PC-9 (cell line): ENCODE results near the gene TACC3. TPM values are rescaled to one million over a fixed set of nuclear protein-coding genes. Genes with fewer than 3 reads are reported as not detected.

Experiments
- BruUV-seq: library from RNA; stranded (reverse); fragments of 400-500 nt; replicated peaks from 2 replicates; lab custom pipeline; 2021; lab: Mats Ljungman, UMichigan
- CTCF ChIA-PET: fragments of 300-600 bp; sonication (Branson Sonifier 250); formaldehyde crosslinking; loops from one replicate; lab custom pipeline; 2022; ENCODE audit warnings: antibody characterized with exemption; lab: Charles Lee
- POLR2A ChIA-PET: fragments of 300-600 bp; sonication (Branson Sonifier 250); formaldehyde crosslinking; loops from one replicate; lab custom pipeline; 2022; ENCODE audit warnings: antibody characterized with exemption; ENCODE audit not compliant: unreplicated experiment; lab: Charles Lee
- DNase-seq, 2 experiments: peaks; one replicate each; pipeline versions ENCODE4 v3.0.0 to v3.0.0-alpha.2; 2015 to 2022; ENCODE audit warnings: mixed read lengths in 1 of 2
- H2AFZ ChIP-seq: fragments of 200-600 bp; sonication (generic); 2 replicates; pipeline ENCODE4 v1.8.1; 2017; ENCODE audit warnings: antibody characterized with exemption
- H3F3A ChIP-seq: fragments of 200-600 bp; sonication (generic); 2 replicates; pipeline ENCODE4 v1.8.1; 2017; ENCODE audit warnings: antibody characterized with exemption, mild to moderate bottlenecking, low read depth; ENCODE audit not compliant: insufficient read depth
- H3K27ac ChIP-seq: fragments of 200-600 bp; sonication (generic); 2 replicates; pipeline ENCODE4 v1.6.1; 2016; ENCODE audit warnings: mixed run types
- H3K27me3 ChIP-seq: fragments of 200-600 bp; sonication (generic); 2 replicates; pipeline ENCODE4 v1.6.1; 2016; ENCODE audit warnings: low read depth, mixed run types; ENCODE audit not compliant: insufficient read depth
- H3K36me3 ChIP-seq: fragments of 200-600 bp; sonication (generic); 2 replicates; pipeline ENCODE4 v1.6.1; 2016; ENCODE audit warnings: low read depth, mixed run types
- H3K4me1 ChIP-seq: fragments of 200-600 bp; sonication (generic); replicated peaks from 2 replicates; pipeline ENCODE4 v1.6.1; 2016; ENCODE audit warnings: mixed run types; ENCODE audit not compliant: insufficient read depth
- H3K4me2 ChIP-seq: fragments of 200-600 bp; sonication (generic); 2 replicates; pipeline ENCODE4 v1.6.1; 2017; ENCODE audit warnings: mixed run types
- H3K4me3 ChIP-seq: fragments of 200-600 bp; sonication (generic); 2 replicates; pipeline ENCODE4 v1.6.1; 2016; ENCODE audit warnings: mixed run types
- H3K79me2 ChIP-seq: fragments of 200-600 bp; sonication (generic); 2 replicates; pipeline ENCODE4 v1.6.1; 2017; ENCODE audit warnings: low read depth, mixed run types
- H3K9me2 ChIP-seq: fragments of 200-600 bp; sonication (generic); 2 replicates; pipeline ENCODE4 v1.8.1; 2017; ENCODE audit warnings: mild to moderate bottlenecking; ENCODE audit not compliant: insufficient read depth
- H3K9me3 ChIP-seq: fragments of 200-600 bp; sonication (generic); 2 replicates; pipeline ENCODE4 v1.8.1; 2016; ENCODE audit warnings: low read depth; ENCODE audit not compliant: insufficient read depth
- H4K20me1 ChIP-seq: fragments of 200-600 bp; sonication (generic); 2 replicates; pipeline ENCODE4 v1.8.1; 2017; ENCODE audit not compliant: insufficient read depth
- EZH2 ChIP-seq: fragments of 200-600 bp; sonication (generic); IDR thresholded peaks from 2 replicates; pipeline ENCODE4 v1.8.0; 2017; ENCODE audit warnings: antibody characterized with exemption, low read depth
- intact Hi-C: fragments of 100-400 bp; cut with micrococcal nuclease; formaldehyde crosslinking; loops from one replicate; pipeline ENCODE4 v1.10.0; 2022; ENCODE audit not compliant: unreplicated experiment
- total RNA-seq: library from RNA; stranded (reverse); gene quantifications from 2 replicates; pipeline ENCODE4 v1.2.3, GENCODE V29; 2021
- TF ChIP-seq, protein P1 (sequence below): fragments of 200-600 bp; sonication (generic); conservative IDR thresholded peaks from 2 replicates; pipeline ENCODE4 v1.6.1; 2017; ENCODE audit warnings: mixed run types, antibody characterized with exemption, mild to moderate bottlenecking, moderate library complexity

TACC3 gene
- total RNA-seq, 1 experiment from 2014 or later: 134 TPM

DNA sequence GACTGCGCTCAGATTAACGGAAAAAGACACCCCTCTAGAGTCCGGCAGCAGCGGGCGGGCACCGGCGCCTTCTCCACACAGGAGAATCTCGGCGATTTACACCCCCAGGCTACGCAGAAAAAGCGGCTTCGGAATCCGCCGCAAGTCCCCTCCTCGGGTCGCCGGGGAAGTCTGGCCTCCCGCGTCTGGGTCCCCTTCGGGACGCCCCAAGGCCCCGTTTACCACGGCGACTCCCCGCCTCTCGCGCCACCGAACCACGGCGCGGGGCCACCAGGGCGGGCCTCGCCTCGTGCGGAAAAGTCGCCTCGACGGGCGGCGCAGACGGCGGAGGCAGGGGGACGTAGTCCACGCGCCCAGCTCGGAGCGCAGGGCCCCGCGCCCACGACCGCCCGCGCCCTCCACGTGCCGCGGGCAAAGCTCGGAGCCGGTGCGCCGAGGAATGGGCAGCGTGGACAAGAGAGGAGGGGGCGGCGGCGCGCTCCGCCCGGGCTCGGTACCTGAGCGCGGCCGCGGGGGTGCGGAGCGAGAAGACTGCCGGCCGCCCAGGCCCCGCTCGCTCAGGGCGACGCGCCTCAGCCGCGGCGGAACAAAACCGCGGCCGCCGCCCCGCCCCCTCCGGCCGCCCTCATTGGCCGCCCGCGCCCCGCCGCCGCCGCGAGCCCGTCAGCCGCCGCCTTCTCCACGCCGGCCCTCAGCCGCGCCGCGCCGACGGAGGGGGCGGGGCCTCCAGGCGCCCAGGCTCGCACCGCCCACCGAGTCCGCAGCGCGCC is 37.4 kb upstream of the TACC3 start, which contains the start of gene FAM53A:
TSS of gene FAM53A (minus strand) at position 578 of the 770 bp plus-strand sequence. CDS start 15,572 bp downstream, outside the sequence.
- Histone ChIP-seq H3F3A (peaks cover 34% of the 10 kb centered on the region), H3K9me2 (no peaks in the 10 kb centered on the region), H3K4me3 (peak within 1 kb of the TSS; percentile 62), H3K79me2 (no peaks in the 10 kb centered on the region), H3K27ac (no peak within 1 kb of the TSS), H3K4me2 (peak within 1 kb of the TSS; percentile 80), H4K20me1 (no peaks in the 10 kb centered on the region), H3K27me3 (no peaks in the 10 kb centered on the region), H2AFZ (peak within 1 kb of the TSS; percentile 80), H3K9me3 (no peaks in the 10 kb centered on the region), H3K4me1 (0 out of 2 replicates have a peak, but pooled peaks cover 5% of the 10 kb centered on the region), H3K36me3 (no peaks in the 10 kb centered on the region)
- intact Hi-C loops: loop anchor here (2.0 kb wide), 1 partner anchor 43 kb away; no protein-coding TSS in a partner anchor
- ChIA-PET CTCF (no interaction called here), POLR2A (no interaction called here)
- BruUV-seq: TSS peak; percentile 33
- peak; percentile 56 to 96 for DNase-seq
- TF ChIP-seq EZH2: no peak
- TF ChIP-seq, protein P1, sequence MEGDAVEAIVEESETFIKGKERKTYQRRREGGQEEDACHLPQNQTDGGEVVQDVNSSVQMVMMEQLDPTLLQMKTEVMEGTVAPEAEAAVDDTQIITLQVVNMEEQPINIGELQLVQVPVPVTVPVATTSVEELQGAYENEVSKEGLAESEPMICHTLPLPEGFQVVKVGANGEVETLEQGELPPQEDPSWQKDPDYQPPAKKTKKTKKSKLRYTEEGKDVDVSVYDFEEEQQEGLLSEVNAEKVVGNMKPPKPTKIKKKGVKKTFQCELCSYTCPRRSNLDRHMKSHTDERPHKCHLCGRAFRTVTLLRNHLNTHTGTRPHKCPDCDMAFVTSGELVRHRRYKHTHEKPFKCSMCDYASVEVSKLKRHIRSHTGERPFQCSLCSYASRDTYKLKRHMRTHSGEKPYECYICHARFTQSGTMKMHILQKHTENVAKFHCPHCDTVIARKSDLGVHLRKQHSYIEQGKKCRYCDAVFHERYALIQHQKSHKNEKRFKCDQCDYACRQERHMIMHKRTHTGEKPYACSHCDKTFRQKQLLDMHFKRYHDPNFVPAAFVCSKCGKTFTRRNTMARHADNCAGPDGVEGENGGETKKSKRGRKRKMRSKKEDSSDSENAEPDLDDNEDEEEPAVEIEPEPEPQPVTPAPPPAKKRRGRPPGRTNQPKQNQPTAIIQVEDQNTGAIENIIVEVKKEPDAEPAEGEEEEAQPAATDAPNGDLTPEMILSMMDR: no peak

DNA sequence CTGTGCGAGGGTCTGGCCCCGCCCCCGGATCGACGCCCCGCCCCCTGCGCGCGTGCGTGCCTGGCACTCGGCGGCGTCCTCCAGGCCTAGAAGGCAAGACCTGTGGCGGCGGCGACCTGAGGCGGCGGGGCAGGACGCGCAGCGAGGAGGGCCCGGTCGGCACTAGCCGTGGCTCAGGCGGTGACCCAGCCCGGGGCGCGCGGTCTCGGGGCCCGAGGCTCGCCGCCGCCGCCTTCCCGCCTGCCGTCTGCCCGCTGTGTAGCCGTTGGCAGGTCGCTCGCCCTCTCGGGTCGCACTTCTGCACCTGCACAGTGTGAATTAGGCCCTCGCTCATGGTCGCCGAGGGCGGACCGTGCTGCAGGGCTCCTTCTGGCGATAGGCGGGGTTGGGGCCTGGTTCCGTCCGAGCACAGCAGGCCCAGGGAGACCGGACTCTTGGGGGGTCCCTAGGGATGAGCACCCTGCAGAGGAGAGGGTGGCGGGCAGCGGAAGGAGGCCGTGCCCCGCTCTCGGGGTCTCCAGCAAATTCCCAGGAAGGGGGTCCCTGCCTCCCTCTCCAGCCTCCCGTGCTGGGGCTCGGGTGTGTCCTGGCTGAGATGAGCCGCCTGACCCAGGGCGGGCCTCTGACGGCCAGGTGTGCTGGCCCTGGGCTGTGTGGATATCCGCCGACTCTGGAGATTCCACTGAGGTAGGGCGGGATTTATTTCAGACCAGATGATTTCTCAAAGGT is 36.7 kb upstream of the TACC3 start:
- no peak for TF ChIP-seq EZH2
- TF ChIP-seq, protein P1: no peak

More for the DNA sequence above, 36.7 kb upstream of the TACC3 start:
- POLR2A ChIA-PET: no interaction called here
- BruUV-seq: no TSS peak
- H4K20me1 ChIP-seq: no peaks in the 10 kb centered on the region
- H3K4me3 ChIP-seq: peak overlapping the region; percentile 56
- peaks cover 37% of the 10 kb centered on the region for H3F3A ChIP-seq
- H2AFZ ChIP-seq: peak overlapping the region; percentile 80
- intact Hi-C loops: loop anchor here (2.0 kb wide), 1 partner anchor 42 kb away; no protein-coding TSS in a partner anchor
- H3K79me2 ChIP-seq: no peaks in the 10 kb centered on the region
- H3K27ac ChIP-seq: no peak overlapping the region
- H3K9me3 ChIP-seq: no peaks in the 10 kb centered on the region
- 0 out of 2 replicates have a peak, but pooled peaks cover 5% of the 10 kb centered on the region for H3K4me1 ChIP-seq
- no peaks in the 10 kb centered on the region for H3K36me3 ChIP-seq
- no peaks in the 10 kb centered on the region for H3K27me3 ChIP-seq
- H3K4me2 ChIP-seq: peak overlapping the region; percentile 80
- DNase-seq: peak in 1 of 2 experiments; percentile 31
- no peaks in the 10 kb centered on the region for H3K9me2 ChIP-seq
- CTCF ChIA-PET: no interaction called here
